MCF 10A (cell line): Measurements from ENCODE around the gene MB21D2. TPM values are rescaled to one million over a fixed set of nuclear protein-coding genes. Genes with fewer than 3 reads are reported as not detected.

Experiments
- BruUV-seq: library from RNA; stranded (reverse); fragments of 400-500 nt; replicated peaks from 2 replicates; lab custom pipeline; 2021; lab: Mats Ljungman, UMichigan
- CTCF ChIA-PET: fragments of 300-600 bp; sonication (Branson Sonifier 250); formaldehyde crosslinking; extraction: SDS; loops from one replicate; lab custom pipeline; 2021; ENCODE audit warnings: antibody characterized with exemption, inconsistent platforms; lab: Yijun Ruan, JAX
- POLR2A ChIA-PET: fragments of 300-600, 350-650 bp; sonication (Branson Sonifier 250); formaldehyde crosslinking; extraction: SDS; loops from one replicate; lab custom pipeline; 2020; ENCODE audit warnings: antibody characterized with exemption, inconsistent platforms; lab: Yijun Ruan, JAX
- DNase-seq: peaks from one replicate; pipeline ENCODE4 v3.0.0-alpha.2; 2018; ENCODE audit not compliant: unreplicated experiment
- H3K27ac Mint-ChIP-seq: one replicate; pipeline ENCODE4 v1.8.0; 2022; ENCODE audit warnings: mild to moderate bottlenecking, low read depth, mixed read lengths; ENCODE audit not compliant: unreplicated experiment
- H3K27me3 Mint-ChIP-seq: one replicate; pipeline ENCODE4 v1.8.0; 2022; ENCODE audit warnings: mixed read lengths; ENCODE audit not compliant: insufficient read depth, unreplicated experiment
- H3K36me3 Mint-ChIP-seq: one replicate; pipeline ENCODE4 v1.8.0; 2022; ENCODE audit warnings: mild to moderate bottlenecking, moderate library complexity, mixed read lengths; ENCODE audit not compliant: insufficient read depth, unreplicated experiment
- H3K4me1 Mint-ChIP-seq: one replicate; pipeline ENCODE4 v1.8.0; 2022; ENCODE audit warnings: mixed read lengths; ENCODE audit not compliant: insufficient read depth, unreplicated experiment
- H3K4me3 Mint-ChIP-seq: one replicate; pipeline ENCODE4 v1.8.0; 2022; ENCODE audit warnings: mild to moderate bottlenecking, moderate library complexity, mixed read lengths; ENCODE audit not compliant: unreplicated experiment
- H3K9me3 Mint-ChIP-seq: one replicate; pipeline ENCODE4 v1.8.0; 2022; ENCODE audit warnings: mixed read lengths; ENCODE audit not compliant: unreplicated experiment
- intact Hi-C: fragments of 100-400 bp; cut with micrococcal nuclease; formaldehyde crosslinking; loops from 2 replicates; pipeline ENCODE4 v1.14.1; 2022
- total RNA-seq: library from RNA; stranded (reverse); gene quantifications from 2 replicates; pipeline ENCODE4 v1.2.3, GENCODE V29; 2022
- TF ChIP-seq, protein P1 (sequence below): fragments of 200-600 bp; IDR thresholded peaks from one replicate; pipeline ENCODE4 v1.8.0; 2022; ENCODE audit warnings: antibody characterized with exemption, mild to moderate bottlenecking; ENCODE audit not compliant: unreplicated experiment

Gene MB21D2
- total RNA-seq, 1 experiment from 2014 or later: 4.4 TPM

DNA sequence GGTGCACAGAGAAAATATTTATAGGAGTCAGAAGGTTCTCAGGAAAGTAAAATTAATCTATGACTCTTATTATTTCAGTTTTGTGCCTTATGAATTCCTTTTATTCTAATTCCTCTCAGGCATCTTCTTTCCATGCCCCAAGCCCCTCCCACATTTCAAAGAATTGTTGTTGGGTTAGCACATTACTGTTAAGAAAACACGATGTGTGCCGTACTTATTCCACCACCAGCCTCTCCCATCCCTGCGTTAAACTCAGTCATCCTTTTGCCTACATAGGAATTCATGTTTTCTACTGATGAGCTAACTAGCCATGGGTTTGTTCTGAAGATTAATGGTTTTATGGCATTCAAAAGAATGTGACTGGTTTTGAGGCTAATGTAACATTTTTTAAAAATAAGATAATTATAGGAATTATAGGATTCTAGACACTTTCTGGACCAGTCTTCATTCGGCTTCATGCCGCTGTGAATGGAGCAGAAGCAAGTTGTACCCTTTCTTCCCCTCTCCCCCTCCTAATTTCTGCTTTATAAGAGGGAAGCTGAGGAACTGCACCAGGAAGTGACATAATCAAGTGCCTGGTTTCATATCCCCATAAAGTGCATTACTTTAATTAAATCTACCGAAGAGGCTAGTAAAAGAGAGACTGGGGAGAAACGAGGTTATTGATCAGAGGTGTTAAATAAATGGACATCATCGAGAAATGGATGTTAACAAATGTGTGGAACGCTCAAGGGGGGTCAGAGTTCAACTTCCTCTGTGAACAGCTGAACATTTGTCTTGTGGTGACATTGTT, 12.3 kb upstream of the MB21D2 start:
- H3K27me3 Mint-ChIP-seq: no peaks in the 10 kb centered on the region
- no peaks in the 10 kb centered on the region for H3K36me3 Mint-ChIP-seq
- no peaks in the 10 kb centered on the region for H3K9me3 Mint-ChIP-seq
- no TSS peak for BruUV-seq
- H3K4me3 Mint-ChIP-seq: no peak overlapping the region
- H3K4me1 Mint-ChIP-seq: peaks cover 6% of the 10 kb centered on the region
- no peak for DNase-seq
- intact Hi-C loops: no loop called here
- ChIA-PET POLR2A (interaction anchor here (1.0 to 4.0 kb wide), 2 partner anchors 13 to 104 kb away, joined by 4 to 17 read pairs; partner anchors contain the start of gene MB21D2), CTCF (interaction anchor here (0.8 to 1.3 kb wide), 4 partner anchors 9 to 111 kb away, joined by 3 to 5 read pairs (median 4); partner anchors contain the start of gene MB21D2)
- H3K27ac Mint-ChIP-seq: no peak overlapping the region
- TF ChIP-seq, protein P1, sequence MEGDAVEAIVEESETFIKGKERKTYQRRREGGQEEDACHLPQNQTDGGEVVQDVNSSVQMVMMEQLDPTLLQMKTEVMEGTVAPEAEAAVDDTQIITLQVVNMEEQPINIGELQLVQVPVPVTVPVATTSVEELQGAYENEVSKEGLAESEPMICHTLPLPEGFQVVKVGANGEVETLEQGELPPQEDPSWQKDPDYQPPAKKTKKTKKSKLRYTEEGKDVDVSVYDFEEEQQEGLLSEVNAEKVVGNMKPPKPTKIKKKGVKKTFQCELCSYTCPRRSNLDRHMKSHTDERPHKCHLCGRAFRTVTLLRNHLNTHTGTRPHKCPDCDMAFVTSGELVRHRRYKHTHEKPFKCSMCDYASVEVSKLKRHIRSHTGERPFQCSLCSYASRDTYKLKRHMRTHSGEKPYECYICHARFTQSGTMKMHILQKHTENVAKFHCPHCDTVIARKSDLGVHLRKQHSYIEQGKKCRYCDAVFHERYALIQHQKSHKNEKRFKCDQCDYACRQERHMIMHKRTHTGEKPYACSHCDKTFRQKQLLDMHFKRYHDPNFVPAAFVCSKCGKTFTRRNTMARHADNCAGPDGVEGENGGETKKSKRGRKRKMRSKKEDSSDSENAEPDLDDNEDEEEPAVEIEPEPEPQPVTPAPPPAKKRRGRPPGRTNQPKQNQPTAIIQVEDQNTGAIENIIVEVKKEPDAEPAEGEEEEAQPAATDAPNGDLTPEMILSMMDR: no peak

DNA sequence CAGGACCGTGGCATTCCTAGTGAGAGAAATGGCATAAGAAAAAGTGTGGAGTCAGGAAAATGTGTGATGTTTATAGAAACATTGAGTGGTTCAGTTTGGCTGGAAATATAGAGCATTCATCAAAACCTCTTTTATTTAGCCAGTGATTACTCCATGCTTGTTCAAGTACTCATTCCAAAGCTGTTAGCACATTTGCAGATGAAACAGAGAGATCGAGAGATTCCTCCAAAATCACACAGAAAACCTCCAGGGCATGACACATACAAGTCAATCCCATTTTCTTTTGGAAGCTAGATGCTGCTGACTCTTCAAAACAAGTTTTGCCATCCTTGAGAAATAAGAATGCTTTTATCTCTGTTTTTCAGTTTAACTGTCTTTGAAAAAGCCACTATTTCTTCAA, 11.5 kb upstream of the MB21D2 start:
- Mint-ChIP-seq H3K36me3 (no peaks in the 10 kb centered on the region), H3K27me3 (no peaks in the 10 kb centered on the region), H3K4me3 (no peak overlapping the region), H3K27ac (no peak overlapping the region), H3K9me3 (no peaks in the 10 kb centered on the region), H3K4me1 (peaks cover 6% of the 10 kb centered on the region)
- ChIA-PET CTCF (interaction anchor here (0.6 to 1.3 kb wide), 3 partner anchors 12 to 178 kb away, joined by 3 to 5 read pairs (median 3); partner anchors contain the start of gene MB21D2), POLR2A (interaction anchor here (0.9 to 4.0 kb wide), 4 partner anchors 8 to 103 kb away, joined by 3 to 17 read pairs (median 4); partner anchors contain the start of gene MB21D2)
- no peak for DNase-seq
- TF ChIP-seq, protein P1: no peak
- intact Hi-C loops: no loop called here
- no TSS peak for BruUV-seq

DNA sequence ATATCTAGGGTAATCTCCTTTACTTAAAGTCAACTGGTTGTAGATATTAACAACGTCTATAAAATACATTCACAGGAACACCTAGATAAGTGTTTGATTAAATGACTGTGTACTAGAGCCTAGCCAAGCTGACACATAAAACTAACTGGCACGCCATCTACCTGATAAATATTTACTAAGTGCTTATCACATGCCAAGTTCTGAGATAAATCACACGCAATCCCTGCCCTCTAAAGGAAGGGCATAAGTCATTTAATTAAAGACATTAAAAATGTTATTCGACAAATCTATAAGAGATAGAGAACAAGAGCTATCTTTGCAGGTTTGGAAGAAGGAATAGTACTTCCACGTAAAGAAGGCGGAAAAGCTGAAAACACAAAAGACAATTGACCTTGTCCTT, 11.1 kb upstream of the MB21D2 start:
- Mint-ChIP-seq H3K9me3 (no peaks in the 10 kb centered on the region), H3K4me3 (no peak overlapping the region), H3K27me3 (no peaks in the 10 kb centered on the region), H3K4me1 (peaks cover 10% of the 10 kb centered on the region), H3K36me3 (no peaks in the 10 kb centered on the region), H3K27ac (no peak overlapping the region)
- TF ChIP-seq, protein P1: no peak
- BruUV-seq: no TSS peak
- intact Hi-C loops: no loop called here
- POLR2A ChIA-PET: interaction anchor here (0.9 to 4.0 kb wide), 4 partner anchors 9 to 102 kb away, joined by 3 to 17 read pairs (median 4); partner anchors contain the start of gene MB21D2
- no peak for DNase-seq
- CTCF ChIA-PET: interaction anchor here (0.6 to 1.3 kb wide), 3 partner anchors 12 to 178 kb away, joined by 3 to 5 read pairs (median 3); partner anchors contain the start of gene MB21D2

DNA sequence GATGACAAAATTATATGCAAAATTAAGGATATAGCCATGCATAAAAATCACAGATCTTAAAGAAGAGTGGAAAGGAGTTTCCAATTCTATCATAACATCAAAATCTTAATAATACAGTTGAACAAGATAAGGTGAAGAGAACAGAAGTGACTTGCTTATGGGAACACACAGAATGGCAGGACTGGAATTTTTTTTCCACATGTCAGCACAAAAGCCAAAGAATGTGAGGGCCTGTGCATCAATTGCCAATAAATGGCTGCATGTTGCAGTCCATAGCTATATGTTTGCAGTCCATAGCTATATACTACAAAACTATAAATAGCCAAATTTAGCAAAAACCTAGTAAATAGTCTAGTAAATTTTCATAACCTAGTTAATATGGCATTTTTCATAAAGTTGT, 10.4 kb upstream of the MB21D2 start:
- H3K27ac Mint-ChIP-seq: no peak overlapping the region
- no peak overlapping the region for H3K4me3 Mint-ChIP-seq
- no peaks in the 10 kb centered on the region for H3K9me3 Mint-ChIP-seq
- H3K27me3 Mint-ChIP-seq: no peaks in the 10 kb centered on the region
- BruUV-seq: no TSS peak
- TF ChIP-seq, protein P1: no peak
- ChIA-PET POLR2A (interaction anchor here (1.0 to 4.0 kb wide), 2 partner anchors 11 to 26 kb away, joined by 3 to 17 read pairs; partner anchors contain the start of gene MB21D2), CTCF (interaction anchor here (0.7 kb wide), 1 partner anchor 117 kb away, joined by 3 read pairs; no protein-coding TSS in a partner anchor)
- H3K36me3 Mint-ChIP-seq: no peaks in the 10 kb centered on the region
- H3K4me1 Mint-ChIP-seq: peaks cover 13% of the 10 kb centered on the region
- no peak for DNase-seq
- intact Hi-C loops: no loop called here
